Skin of body (tissue), 2 donors: ENCODE measurements around the gene SIK1. TPM values are rescaled to one million over a fixed set of nuclear protein-coding genes. Genes with fewer than 3 reads are reported as not detected.
"Not testable (repeated sequence)": the region's sequence is repeated elsewhere in the genome, so short reads cannot be mapped to it uniquely, and the experiment has no call there.

ENCODE experiments used
- DNase-seq: peaks from one replicate; lab custom pipeline; 2025; lab: John Stamatoyannopoulos, UW
- total RNA-seq: library from RNA; depleted of rRNA; stranded (reverse); fragments of >200 nt; gene quantifications from one replicate; pipeline ENCODE4 v1.2.3, GENCODE V29; 2014

The SIK1 gene
- total RNA-seq, 1 donor from 2014 or later, result 26.6 TPM

GRCh38 chr21:43440835-43441727 lies 14.2 kb upstream of the SIK1 start:
- not testable (repeated sequence) for DNase-seq

GRCh38 chr21:43439316-43440075 lies 12.6 kb upstream of the SIK1 start:
- DNase-seq, result not testable (repeated sequence)

GRCh38 chr21:43436272-43436671 lies 9.3 kb upstream of the SIK1 start:
- not testable (repeated sequence) for DNase-seq

- DNase-seq, result not testable (repeated sequence)
These were observed 6.6 kb upstream of the SIK1 start for GRCh38 chr21:43433340-43434136.

GRCh38 chr21:43430830-43431416 lies 4.0 kb upstream of the SIK1 start:
- DNase-seq, result not testable (repeated sequence)

- not testable (repeated sequence) for DNase-seq
These were observed 2.0 kb upstream of the SIK1 start for GRCh38 chr21:43428964-43429363.

- not testable (repeated sequence) for DNase-seq
These were observed 270 bp upstream of the SIK1 start for GRCh38 chr21:43427242-43427559.

GRCh38 chr21:43426004-43426403 lies 927 bp downstream of the SIK1 start:
- DNase-seq, result not testable (repeated sequence)

- DNase-seq, result not testable (repeated sequence)
These were observed 7.5 kb downstream of the SIK1 start for GRCh38 chr21:43419475-43419874.

- not testable (repeated sequence) for DNase-seq
These were observed 12.4 kb downstream of the SIK1 start for GRCh38 chr21:43414576-43414975.

- DNase-seq, result not testable (repeated sequence)
These were observed 14.7 kb downstream of the SIK1 start for GRCh38 chr21:43412020-43412788.

- DNase-seq, result not testable (repeated sequence)
These were observed 16.4 kb downstream of the SIK1 start for GRCh38 chr21:43410456-43411068.

- not testable (repeated sequence) for DNase-seq
These were observed 19.8 kb downstream of the SIK1 start for GRCh38 chr21:43407139-43407538.

- DNase-seq, result not testable (repeated sequence)
These were observed 22.5 kb downstream of the SIK1 start for GRCh38 chr21:43404450-43404849.

- not testable (repeated sequence) for DNase-seq
These were observed 23.1 kb downstream of the SIK1 start for GRCh38 chr21:43403651-43404430.

GRCh38 chr21:43401125-43401524 lies 25.8 kb downstream of the SIK1 start:
- DNase-seq, result not testable (repeated sequence)

- not testable (repeated sequence) for DNase-seq
These were observed 27.3 kb downstream of the SIK1 start for GRCh38 chr21:43399595-43400015.

GRCh38 chr21:43399136-43399535 lies 27.8 kb downstream of the SIK1 start:
- not testable (repeated sequence) for DNase-seq

GRCh38 chr21:43398533-43398932 lies 28.4 kb downstream of the SIK1 start:
- not testable (repeated sequence) for DNase-seq
